K562 (cell line): ENCODE measurements around the gene KRTAP4-7. TPM values are rescaled to one million over a fixed set of nuclear protein-coding genes. Genes with fewer than 3 reads are reported as not detected.

Experiments used
- ATAC-seq: fragments of 200-7000 bp; cut with Tn5 transposase; 3 replicates; pipeline ENCODE4 v1.9.1; 2020; ENCODE audit warnings: moderate library complexity
- BruUV-seq: library from RNA; stranded (reverse); fragments of 400-500 nt; replicated peaks from 2 replicates; lab custom pipeline; 2021; lab: Mats Ljungman, UMichigan
- CTCF ChIA-PET: fragments of 300-600 bp; formaldehyde crosslinking; extraction: SDS; loops from one replicate; lab custom pipeline; 2021; ENCODE audit warnings: low intra/inter-chr PET ratio; lab: Yijun Ruan, JAX
- POLR2A ChIA-PET: fragments of 300-600, 350-650 bp; sonication (Branson Sonifier 250); formaldehyde crosslinking; extraction: SDS; loops from one replicate; lab custom pipeline; 2021; ENCODE audit warnings: antibody characterized with exemption, inconsistent platforms; lab: Yijun Ruan, JAX
- DNase-seq, 4 experiments: peaks; one replicate each; pipeline versions ENCODE4 v3.0.0 to v3.0.0-alpha.2; 2011 to 2018; ENCODE audit warnings: low spot score in 3 of 4, mixed read lengths in 3 of 4; ENCODE audit errors: extremely low read depth in 1 of 4
- FAIRE-seq: peaks from 2 replicates; lab custom pipeline; 2011; peaks lifted over from hg19 to GRCh38; lab: Jason Lieb, UNC
- H2AFZ ChIP-seq: 2 replicates; pipeline ENCODE4 v1.6.0; 2011; ENCODE audit warnings: low read depth, low read length, control low read depth, inconsistent platforms
- H3K27ac ChIP-seq: fragments of 200-600 bp; 3 replicates; pipeline ENCODE4 v1.8.0; 2011; ENCODE audit warnings: low read depth, mild to moderate bottlenecking, control low read depth, inconsistent platforms, low read length, moderate library complexity, mixed read lengths; ENCODE audit errors: extremely low read depth
- H3K27me3 ChIP-seq, 2 experiments: fragments of 300-600 bp in 1 of 2; 2 replicates in 1 of 2; 3 replicates in 1 of 2; pipeline versions ENCODE4 v1.6.0 to v1.8.0; 2011; ENCODE audit warnings: inconsistent platforms in 2 of 2, low read length in 2 of 2, mild to moderate bottlenecking in 1 of 2, mixed read lengths in 1 of 2, moderate library complexity in 1 of 2; ENCODE audit not compliant: control insufficient read depth in 2 of 2, insufficient read depth in 2 of 2
- H3K36me3 ChIP-seq: fragments of 300-600 bp; 3 replicates; pipeline ENCODE4 v1.8.0; 2011; ENCODE audit warnings: mild to moderate bottlenecking, low read length, inconsistent platforms; ENCODE audit not compliant: control insufficient read depth, insufficient read depth
- H3K4me1 ChIP-seq, 2 experiments: fragments of 200-600 bp in 1 of 2; replicated peaks in 1 of 2; 2 replicates in 1 of 2; 3 replicates in 1 of 2; pipeline versions ENCODE4 v1.5.1 to v1.8.0; 2011; ENCODE audit warnings: inconsistent platforms in 2 of 2, low read length in 2 of 2, mild to moderate bottlenecking in 1 of 2, mixed read lengths in 1 of 2, moderate library complexity in 1 of 2; ENCODE audit not compliant: control insufficient read depth in 2 of 2, insufficient read depth in 2 of 2
- H3K4me2 ChIP-seq: 2 replicates; pipeline ENCODE4 v1.6.1; 2011; ENCODE audit warnings: low read length, control low read depth, inconsistent platforms, mixed read lengths; ENCODE audit not compliant: insufficient read depth
- H3K4me3 ChIP-seq: fragments of 200-600 bp; sonication (generic), shearing (Covaris generic); 2 replicates; pipeline ENCODE4 v1.5.1; 2016; ENCODE audit warnings: control low read depth, inconsistent platforms
- H3K79me2 ChIP-seq: fragments of 200-600 bp; 3 replicates; pipeline ENCODE4 v1.8.0; 2011; ENCODE audit warnings: low read length, inconsistent platforms; ENCODE audit not compliant: control insufficient read depth, insufficient read depth
- H3K9ac ChIP-seq, 2 experiments: 2 replicates each; pipeline versions ENCODE4 v1.6.0 to v1.6.1; 2011; ENCODE audit warnings: low read depth in 2 of 2, low read length in 2 of 2, control low read depth in 1 of 2, inconsistent platforms in 1 of 2, mild to moderate bottlenecking in 1 of 2, mixed read lengths in 1 of 2; ENCODE audit not compliant: insufficient read depth in 1 of 2
- H3K9me1 ChIP-seq: one replicate; pipeline ENCODE4 v1.6.0; 2011; ENCODE audit warnings: inconsistent platforms, mild to moderate bottlenecking, low read length, moderate library complexity; ENCODE audit not compliant: control insufficient read depth, insufficient read depth
- H3K9me3 ChIP-seq: replicated peaks from 2 replicates; pipeline ENCODE4 v1.5.1; 2011; ENCODE audit warnings: low read depth, low read length, inconsistent platforms; ENCODE audit not compliant: control insufficient read depth, insufficient read depth
- H4K20me1 ChIP-seq: replicated peaks from 2 replicates; pipeline ENCODE4 v1.6.1; 2011; ENCODE audit warnings: low read length, inconsistent platforms, mixed read lengths; ENCODE audit not compliant: control insufficient read depth, insufficient read depth
- BRF1 ChIP-seq: IDR thresholded peaks from 3 replicates; pipeline ENCODE4 v1.6.1; 2011; ENCODE audit warnings: borderline replicate concordance, mild to moderate bottlenecking; ENCODE audit not compliant: insufficient read length; ENCODE audit errors: extremely low read depth
- HCFC1 ChIP-seq: IDR thresholded peaks from 2 replicates; pipeline ENCODE4 v1.6.1; 2012; ENCODE audit warnings: low read depth, low read length, improper control_type of control experiment
- HDAC6 ChIP-seq: IDR thresholded peaks from 2 replicates; pipeline ENCODE4 v1.6.1; 2012; ENCODE audit warnings: low read depth, mild to moderate bottlenecking, control low read depth, inconsistent platforms, low read length, moderate library complexity
- IRF9 ChIP-seq: fragments of 450-650 bp; IDR thresholded peaks from 2 replicates; pipeline ENCODE4 v1.6.1; 2016; ENCODE audit warnings: missing biosample characterization, missing genetic modification characterization
- MED1 ChIP-seq: sonication (generic); formaldehyde crosslinking; IDR thresholded peaks from 2 replicates; pipeline ENCODE4 v1.8.1; 2023; ENCODE audit warnings: missing genetic modification reagents, borderline replicate concordance
- POLR2B ChIP-seq: fragments of 450-650 bp; IDR thresholded peaks from 2 replicates; pipeline ENCODE4 v1.6.1; 2018; ENCODE audit warnings: low read depth; ENCODE audit not compliant: partially characterized antibody
- RAD51 ChIP-seq: fragments of 450-650 bp; IDR thresholded peaks from 2 replicates; pipeline ENCODE4 v1.7.1; 2016; ENCODE audit warnings: low read depth, mild to moderate bottlenecking, borderline replicate concordance
- ZNF347 ChIP-seq: fragments of 450-650 bp; formaldehyde crosslinking; IDR thresholded peaks from 2 replicates; pipeline ENCODE4 v1.4.0; 2020; ENCODE audit warnings: low read depth, mild to moderate bottlenecking, moderate library complexity
- ZNF707 ChIP-seq: fragments of 250-450 bp; sonication (Bioruptor Pico); conservative IDR thresholded peaks from 2 replicates; pipeline ENCODE4 v1.8.0; 2022; ENCODE audit warnings: inconsistent platforms, mild to moderate bottlenecking, moderate library complexity
- WGBS: fragments of 100-300 bp; shearing (Covaris generic); methylation state at CpG from one replicate; pipeline ENCODE4 v1.1.6; 2016; ENCODE audit warnings: low coverage, mixed read lengths; ENCODE audit not compliant: insufficient coverage; ENCODE audit errors: missing lambda C conversion rate; 5-methylcytosine and 5-hydroxymethylcytosine counted together
- in situ Hi-C: fragments of 300-500 bp; cut with MboI; formaldehyde crosslinking; loops from 4 replicates; pipeline ENCODE4 v1.15.0; 2018; ENCODE audit warnings: inconsistent platforms, mixed read lengths
- intact Hi-C: fragments of 100-400 bp; cut with micrococcal nuclease; formaldehyde crosslinking; loops from 2 replicates; pipeline ENCODE4 v1.14.2; 2022
- polyA plus RNA-seq, 8 experiments: library from polyadenylated mRNA; depleted of rRNA in 4 of 8; stranded (reverse) in 5 of 8; unstranded in 3 of 8; fragments of >200 nt; fragmentation: Nextera tagmentation in 2 of 8; fragmentation: Illumina TruSeq in 1 of 8; extraction: Ambion mirVana in 2 of 8; extraction: Trizol in 1 of 8; gene quantifications; 2 replicates each; pipeline versions ENCODE4 v1.2.1 to v1.2.3, GENCODE V29; 2011 to 2014; ENCODE audit warnings: inconsistent platforms in 1 of 8, missing spikeins in 1 of 8
- total RNA-seq, 7 experiments: library from RNA; depleted of rRNA in 6 of 7; stranded (reverse); fragments of >200 nt in 6 of 7; fragmentation: Illumina TruSeq in 2 of 7; extraction: Trizol in 2 of 7; gene quantifications; 2 replicates each; pipeline versions ENCODE4 v1.2.1 to v1.2.3, GENCODE V29; 2011 to 2021; ENCODE audit warnings: low replicate concordance in 1 of 7
- TF ChIP-seq, protein P1 (sequence below), 2 experiments: fragments of 450-650 bp in 1 of 2; sonication (generic) in 1 of 2; formaldehyde crosslinking in 1 of 2; IDR thresholded peaks; 2 replicates each; pipeline versions ENCODE4 v1.7.1 to v1.9.0; 2016 to 2022; ENCODE audit warnings: inconsistent platforms in 1 of 2, mild to moderate bottlenecking in 1 of 2, missing genetic modification reagents in 1 of 2

The KRTAP4-7 gene
- total and polyA plus RNA-seq, 9 of the 15 experiments (the other 6 are each of a cell fraction or from before 2014, with no cell fraction given): not detected

GRCh38 chr17:41127371-41127770 lies 43.4 kb downstream of the KRTAP4-7 start:
- DNase-seq: no peak
- POLR2A ChIA-PET: interaction anchor here (0.6 kb wide), 2 partner anchors 11 to 207 kb away, joined by 3 read pairs; no protein-coding TSS in a partner anchor
- no peak for ATAC-seq
- no peaks in the 10 kb centered on the region for H3K27me3 ChIP-seq
- no peak overlapping the region for H3K4me3 ChIP-seq
- no peaks in the 10 kb centered on the region for H3K79me2 ChIP-seq
- intact Hi-C loops: no loop called here
- 0% methylated on average over 1 of the region's 1 CpG for WGBS
- in situ Hi-C loops: no loop called here
- BruUV-seq: no TSS peak
- H3K9me1 ChIP-seq: no peaks in the 10 kb centered on the region
- no peak overlapping the region for H2AFZ ChIP-seq
- H3K4me1 ChIP-seq: no peaks in the 10 kb centered on the region
- no peaks in the 10 kb centered on the region for H4K20me1 ChIP-seq
- CTCF ChIA-PET: no interaction called here
- H3K4me2 ChIP-seq: no peak overlapping the region
- H3K27ac ChIP-seq: no peak overlapping the region
- no peak overlapping the region for H3K9ac ChIP-seq
- TF ChIP-seq, protein P1, sequence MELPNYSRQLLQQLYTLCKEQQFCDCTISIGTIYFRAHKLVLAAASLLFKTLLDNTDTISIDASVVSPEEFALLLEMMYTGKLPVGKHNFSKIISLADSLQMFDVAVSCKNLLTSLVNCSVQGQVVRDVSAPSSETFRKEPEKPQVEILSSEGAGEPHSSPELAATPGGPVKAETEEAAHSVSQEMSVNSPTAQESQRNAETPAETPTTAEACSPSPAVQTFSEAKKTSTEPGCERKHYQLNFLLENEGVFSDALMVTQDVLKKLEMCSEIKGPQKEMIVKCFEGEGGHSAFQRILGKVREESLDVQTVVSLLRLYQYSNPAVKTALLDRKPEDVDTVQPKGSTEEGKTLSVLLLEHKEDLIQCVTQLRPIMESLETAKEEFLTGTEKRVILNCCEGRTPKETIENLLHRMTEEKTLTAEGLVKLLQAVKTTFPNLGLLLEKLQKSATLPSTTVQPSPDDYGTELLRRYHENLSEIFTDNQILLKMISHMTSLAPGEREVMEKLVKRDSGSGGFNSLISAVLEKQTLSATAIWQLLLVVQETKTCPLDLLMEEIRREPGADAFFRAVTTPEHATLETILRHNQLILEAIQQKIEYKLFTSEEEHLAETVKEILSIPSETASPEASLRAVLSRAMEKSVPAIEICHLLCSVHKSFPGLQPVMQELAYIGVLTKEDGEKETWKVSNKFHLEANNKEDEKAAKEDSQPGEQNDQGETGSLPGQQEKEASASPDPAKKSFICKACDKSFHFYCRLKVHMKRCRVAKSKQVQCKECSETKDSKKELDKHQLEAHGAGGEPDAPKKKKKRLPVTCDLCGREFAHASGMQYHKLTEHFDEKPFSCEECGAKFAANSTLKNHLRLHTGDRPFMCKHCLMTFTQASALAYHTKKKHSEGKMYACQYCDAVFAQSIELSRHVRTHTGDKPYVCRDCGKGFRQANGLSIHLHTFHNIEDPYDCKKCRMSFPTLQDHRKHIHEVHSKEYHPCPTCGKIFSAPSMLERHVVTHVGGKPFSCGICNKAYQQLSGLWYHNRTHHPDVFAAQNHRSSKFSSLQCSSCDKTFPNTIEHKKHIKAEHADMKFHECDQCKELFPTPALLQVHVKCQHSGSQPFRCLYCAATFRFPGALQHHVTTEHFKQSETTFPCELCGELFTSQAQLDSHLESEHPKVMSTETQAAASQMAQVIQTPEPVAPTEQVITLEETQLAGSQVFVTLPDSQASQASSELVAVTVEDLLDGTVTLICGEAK (IDR thresholded peaks at IDR 0.05): no peak
- TF ChIP-seq, protein P1 (CRISPR knock-in tag; IDR thresholded peaks at IDR 0.05): no peak
- TF ChIP-seq MED1 (no peak), IRF9 (no peak), POLR2B (no peak), ZNF347 (no peak), HCFC1 (no peak), BRF1 (no peak), HDAC6 (no peak), ZNF707 (CRISPR knock-in tag) (no peak), RAD51 (no peak)
- no peaks in the 10 kb centered on the region for H3K36me3 ChIP-seq
- H3K9me3 ChIP-seq: no peaks in the 10 kb centered on the region
- FAIRE-seq: no peak
